GM13977 (cell line): ENCODE data around the gene IL18BP.

Experiments
- DNase-seq: peaks from one replicate; pipeline ENCODE4 v3.0.0; 2012; ENCODE audit warnings: low spot score
- CTCF ChIP-seq: IDR thresholded peaks from 2 replicates; pipeline ENCODE4 v1.5.1; 2012; ENCODE audit warnings: mild to moderate bottlenecking, control low read depth; ENCODE audit not compliant: insufficient read depth; ENCODE audit errors: extremely low read depth, missing control alignments
- in situ Hi-C: fragments of 300-500 bp; cut with MboI; formaldehyde crosslinking; loops from one replicate; pipeline ENCODE4 v1.12.0; 2022; ENCODE audit warnings: low sequenced_read_pairs, low pct_unique_long_range_greater_than_20kb, mixed read lengths, inconsistent platforms; ENCODE audit not compliant: unreplicated experiment

The IL18BP gene

GRCh38 chr11:71963468-71963867, 35.2 kb upstream of the IL18BP start:
- no peak for TF ChIP-seq CTCF
- no peak for DNase-seq
- in situ Hi-C loops: no loop called here

- no peak for DNase-seq
- in situ Hi-C loops: no loop called here
- no peak for TF ChIP-seq CTCF
These were observed 34.1 kb upstream of the IL18BP start for GRCh38 chr11:71964641-71965040.

GRCh38 chr11:71971680-71972079, 27.0 kb upstream of the IL18BP start:
- TF ChIP-seq CTCF: no peak
- in situ Hi-C loops: no loop called here
- DNase-seq: no peak

- no peak for TF ChIP-seq CTCF
- DNase-seq: no peak
- in situ Hi-C loops: no loop called here
These were observed 22.2 kb upstream of the IL18BP start for GRCh38 chr11:71976551-71976950.

- DNase-seq: no peak
- TF ChIP-seq CTCF: no peak
- in situ Hi-C loops: no loop called here
These were observed 21.6 kb upstream of the IL18BP start for GRCh38 chr11:71977090-71977489.

- peak; percentile 66 for TF ChIP-seq CTCF
- in situ Hi-C loops: no loop called here
- peak; percentile 48 for DNase-seq
These were observed 20.8 kb upstream of the IL18BP start for GRCh38 chr11:71977743-71978418.
